ENCODE measurements around the gene NDUFA7.
"Not testable (repeated sequence)": the region's sequence is repeated elsewhere in the genome, so short reads cannot be mapped to it uniquely, and the experiment has no call there.

The NDUFA7 gene

GRCh38 chr19:8321067-8321985 lies at the start of gene NDUFA7, which contains the start of gene RPS28:
NDUFA7 (minus strand) TSS chr19:8321375; CDS start chr19:8321358, 17 bp downstream.
RPS28 (plus strand) TSS chr19:8321496; CDS start chr19:8321531, 35 bp downstream.
- peak; percentile 97 for DNase-seq

GRCh38 chr19:8370176-8371010 lies 49.2 kb upstream of the NDUFA7 start:
- no peak for DNase-seq

GRCh38 chr19:8367327-8368001 lies 46.3 kb upstream of the NDUFA7 start:
- no peak for DNase-seq

GRCh38 chr19:8366961-8367326 lies 45.8 kb upstream of the NDUFA7 start:
- DNase-seq = no peak

GRCh38 chr19:8366121-8366581 lies 45.0 kb upstream of the NDUFA7 start:
- no peak for DNase-seq

- DNase-seq = peak; percentile 42
Measured at GRCh38 chr19:8363803-8364771, 42.9 kb upstream of the NDUFA7 start, which contains the start of gene ANGPTL4. ANGPTL4 (plus strand) TSS chr19:8364155; CDS start chr19:8364322, 167 bp downstream.

GRCh38 chr19:8361921-8362793 lies 41.0 kb upstream of the NDUFA7 start:
- DNase-seq = no peak

- DNase-seq = no peak
Measured at GRCh38 chr19:8360196-8360595, 39.0 kb upstream of the NDUFA7 start.

GRCh38 chr19:8358948-8359347 lies 37.8 kb upstream of the NDUFA7 start:
- no peak for DNase-seq

- DNase-seq = no peak
Measured at GRCh38 chr19:8357007-8357521, 35.9 kb upstream of the NDUFA7 start.

- DNase-seq = no peak
Measured at GRCh38 chr19:8355631-8356402, 34.6 kb upstream of the NDUFA7 start.

- DNase-seq = not testable (repeated sequence)
Measured at GRCh38 chr19:8352845-8353244, 31.7 kb upstream of the NDUFA7 start.

- no peak for DNase-seq
Measured at GRCh38 chr19:8352134-8352827, 31.1 kb upstream of the NDUFA7 start.

- DNase-seq = not testable (repeated sequence)
Measured at GRCh38 chr19:8349629-8350372, 28.6 kb upstream of the NDUFA7 start.

- DNase-seq = no peak
Measured at GRCh38 chr19:8343483-8343844, 22.3 kb upstream of the NDUFA7 start.

GRCh38 chr19:8342684-8343482 lies 21.7 kb upstream of the NDUFA7 start, which contains the start of gene KANK3:
KANK3 (minus strand) TSS chr19:8343262; CDS start chr19:8337828, 5,434 bp downstream.
- DNase-seq = peak; percentile 91

- no peak for DNase-seq
Measured at GRCh38 chr19:8342316-8342683, 21.1 kb upstream of the NDUFA7 start.
